NCI-H748 treated with DMSO at 0.1 percent for 48 hours (cell line): Measurements from ENCODE around the gene STUB1.

Source experiments
- DNase-seq: peaks from one replicate; lab custom pipeline; 2025; lab: John Stamatoyannopoulos, UW

STUB1 gene

GRCh38 chr16:725463-726187 lies 45.4 kb downstream of the STUB1 start:
- DNase-seq, result no peak

GRCh38 chr16:726188-726437 lies 45.9 kb downstream of the STUB1 start:
- DNase-seq, result no peak

GRCh38 chr16:726438-727290 lies 46.5 kb downstream of the STUB1 start, which contains the start of the genes CCDC78 and HAGHL:
Gene CCDC78 (minus strand): TSS chr16:726443. CDS start chr16:726367, 76 bp downstream.
Gene HAGHL (plus strand): TSS chr16:727106. CDS start chr16:727510, 404 bp downstream.
- no peak for DNase-seq

GRCh38 chr16:727291-727977 lies 47.2 kb downstream of the STUB1 start:
- DNase-seq, result no peak

- DNase-seq, result peak; percentile 51
Measured at GRCh38 chr16:728131-728889, 48.1 kb downstream of the STUB1 start.

GRCh38 chr16:728890-729744 lies 48.9 kb downstream of the STUB1 start:
- DNase-seq, result no peak

- no peak for DNase-seq
Measured at GRCh38 chr16:729768-730665, 49.8 kb downstream of the STUB1 start.

GRCh38 chr16:730666-731509 lies 50.7 kb downstream of the STUB1 start:
- no peak for DNase-seq

- no peak for DNase-seq
Measured at GRCh38 chr16:732332-732731, 52.1 kb downstream of the STUB1 start.
